Mesenteric fat pad (tissue), 1 donor: ENCODE data around the gene SPTLC3. TPM values are rescaled to one million over a fixed set of nuclear protein-coding genes. Genes with fewer than 3 reads are reported as not detected.

Experiments used
- DNase-seq: peaks from one replicate; pipeline ENCODE4 v3.0.0-alpha.2; 2020; ENCODE audit warnings: low spot score
- total RNA-seq: library from RNA; stranded (reverse); fragmentation: NEBNext Ultra II Directional; extraction: Animal tissue kit (Norgen Biotek cat#: 25700); gene quantifications from one replicate; pipeline ENCODE4 v1.2.1, GENCODE V29; 2021
- donor health status: DM: yes; HTN: yes; CAD: no.

SPTLC3 gene
- total RNA-seq, 1 donor from 2014 or later, result 6.5 TPM

DNA sequence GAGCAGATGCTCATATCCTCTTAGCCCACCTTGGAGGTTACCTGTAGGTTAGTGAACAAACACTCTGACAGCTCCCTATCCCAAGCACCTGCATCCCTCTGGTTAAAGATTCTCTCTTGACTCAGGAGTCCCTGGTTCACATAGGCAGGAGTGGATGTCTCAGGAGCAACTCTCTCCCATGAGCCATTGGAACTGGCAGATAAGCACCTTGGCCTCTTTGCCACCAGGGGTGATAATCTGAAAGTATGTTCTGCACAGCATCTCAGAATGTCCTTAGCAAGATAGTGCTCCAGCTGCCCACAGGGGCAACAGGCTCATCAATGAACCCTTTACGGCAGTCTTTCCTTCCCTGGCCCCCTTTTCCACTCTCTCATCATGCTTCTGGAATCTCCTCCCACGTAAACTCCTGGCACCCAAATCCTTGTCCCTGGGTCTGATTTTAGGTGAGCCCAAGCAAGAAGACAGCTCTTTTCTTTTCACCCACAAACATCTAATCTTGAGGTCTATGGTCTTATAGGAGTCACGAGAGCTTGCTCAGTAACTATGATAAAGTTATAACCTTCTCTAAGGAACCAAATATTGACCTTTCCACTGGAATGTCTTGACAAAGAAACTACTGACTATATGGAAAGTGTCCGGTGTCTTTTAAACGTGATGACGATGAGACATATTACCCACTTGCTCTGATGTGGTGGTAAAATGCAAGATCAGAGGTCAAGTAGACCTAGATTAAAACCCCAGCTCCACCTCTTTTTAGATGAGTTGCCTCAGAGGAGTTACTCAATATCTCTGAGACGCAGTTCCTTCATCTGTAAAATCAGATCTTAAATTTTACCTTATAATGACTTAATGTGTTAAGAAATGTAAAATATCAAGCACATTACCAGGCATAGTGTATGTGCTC lies 172.5 kb downstream of the SPTLC3 start:
- no peak for DNase-seq

DNA sequence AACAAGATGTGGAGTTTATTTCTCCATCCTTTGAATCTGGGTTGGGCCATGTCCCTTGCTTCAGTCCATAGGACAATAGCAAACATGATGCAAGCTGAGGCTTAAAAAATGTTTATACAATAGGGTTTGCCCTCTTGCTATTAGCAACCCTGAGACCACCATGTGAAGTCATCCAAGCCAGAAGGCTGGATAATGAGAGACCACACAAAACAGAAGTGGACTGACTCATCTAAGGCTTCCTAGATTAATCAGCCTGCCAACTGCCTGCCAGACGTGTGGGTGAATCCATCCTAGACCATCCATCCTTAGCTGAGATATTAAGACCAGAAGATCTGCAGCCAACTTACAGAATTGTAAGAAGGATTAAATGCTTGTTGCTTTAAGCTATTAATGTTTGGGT lies 174.2 kb downstream of the SPTLC3 start:
- DNase-seq, result no peak

- no peak for DNase-seq
Measured at GRCh38 chr20:13186043-13186774, 177.4 kb downstream of the SPTLC3 start.

DNA sequence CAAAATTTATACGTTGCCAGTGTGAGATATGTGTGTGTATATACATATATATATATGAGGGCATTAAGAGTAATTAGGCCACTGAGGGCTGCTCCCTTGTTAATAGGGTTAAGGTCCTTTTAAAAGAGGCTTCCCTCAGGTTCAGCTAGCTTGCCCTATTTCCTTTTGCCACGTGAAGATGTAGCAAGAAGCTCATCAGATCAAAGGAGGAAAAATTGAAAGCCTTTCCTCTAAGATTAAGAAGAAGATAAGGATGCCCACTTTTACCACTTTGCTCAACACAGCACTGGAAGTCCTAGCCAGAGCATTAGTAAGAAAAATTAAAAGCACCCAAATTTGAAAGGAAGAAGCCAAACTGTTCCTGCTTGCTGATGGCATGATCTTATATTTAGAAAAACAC lies 179.1 kb downstream of the SPTLC3 start:
- DNase-seq, result no peak

DNA sequence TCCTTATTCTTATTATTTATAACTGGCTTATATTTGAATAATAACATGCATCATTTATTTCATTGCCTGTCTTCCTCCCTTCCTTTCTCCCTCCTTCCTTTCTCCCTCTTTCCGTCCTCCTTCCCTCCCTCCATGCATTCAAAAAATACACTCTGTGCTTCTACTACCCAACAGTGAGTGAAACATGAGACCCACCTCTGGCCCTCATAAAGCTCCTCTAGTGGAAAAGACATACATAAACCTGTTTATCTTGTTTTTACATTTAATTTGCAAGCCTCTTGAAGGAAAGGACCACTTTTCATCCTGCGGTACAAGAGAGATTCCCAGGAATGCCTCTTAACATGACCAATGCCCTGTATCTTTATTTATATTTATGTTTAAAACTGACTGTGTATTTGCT lies 190.5 kb downstream of the SPTLC3 start:
- DNase-seq, result no peak

- DNase-seq, result no peak
Measured at GRCh38 chr20:13200767-13201500, 192.2 kb downstream of the SPTLC3 start.

DNA sequence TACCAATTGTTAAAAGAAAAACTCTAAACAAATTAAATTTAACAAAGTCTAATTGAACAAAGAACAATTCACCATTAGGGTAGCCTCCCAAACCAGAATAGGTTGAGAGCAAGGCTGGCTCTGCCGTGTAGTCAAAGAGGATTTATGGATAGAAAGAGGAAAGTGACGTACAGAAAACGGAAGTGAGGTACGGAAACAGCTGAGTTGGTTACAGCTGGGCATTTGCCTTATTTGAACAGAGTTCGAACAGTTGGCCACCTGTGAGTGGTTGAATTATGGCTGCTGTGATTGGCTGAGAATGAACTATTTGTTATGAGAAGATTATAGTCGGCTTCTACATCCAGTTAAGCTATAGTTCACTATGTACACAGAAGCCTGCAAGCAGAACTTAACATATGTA lies 193.8 kb downstream of the SPTLC3 start:
- no peak for DNase-seq

DNA sequence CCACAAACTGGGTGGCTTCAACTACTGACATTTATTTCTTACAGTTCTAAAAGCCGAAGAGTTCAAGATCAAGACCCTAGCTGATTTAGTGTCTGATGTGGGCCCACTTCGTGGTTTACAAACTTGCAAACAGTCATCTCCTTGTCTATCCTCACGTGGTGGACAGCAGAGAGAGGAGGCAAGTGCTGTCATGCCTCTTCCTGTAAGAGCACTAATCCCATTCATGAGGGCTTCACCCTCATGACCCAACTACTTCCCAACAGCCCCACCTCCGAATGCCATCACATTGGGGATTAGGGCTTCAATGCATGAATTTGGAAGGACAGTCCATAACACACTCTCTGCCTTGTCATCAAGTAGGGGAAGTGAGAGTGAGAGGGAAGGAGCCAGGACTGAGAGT lies 196.7 kb downstream of the SPTLC3 start:
- no peak for DNase-seq

DNA sequence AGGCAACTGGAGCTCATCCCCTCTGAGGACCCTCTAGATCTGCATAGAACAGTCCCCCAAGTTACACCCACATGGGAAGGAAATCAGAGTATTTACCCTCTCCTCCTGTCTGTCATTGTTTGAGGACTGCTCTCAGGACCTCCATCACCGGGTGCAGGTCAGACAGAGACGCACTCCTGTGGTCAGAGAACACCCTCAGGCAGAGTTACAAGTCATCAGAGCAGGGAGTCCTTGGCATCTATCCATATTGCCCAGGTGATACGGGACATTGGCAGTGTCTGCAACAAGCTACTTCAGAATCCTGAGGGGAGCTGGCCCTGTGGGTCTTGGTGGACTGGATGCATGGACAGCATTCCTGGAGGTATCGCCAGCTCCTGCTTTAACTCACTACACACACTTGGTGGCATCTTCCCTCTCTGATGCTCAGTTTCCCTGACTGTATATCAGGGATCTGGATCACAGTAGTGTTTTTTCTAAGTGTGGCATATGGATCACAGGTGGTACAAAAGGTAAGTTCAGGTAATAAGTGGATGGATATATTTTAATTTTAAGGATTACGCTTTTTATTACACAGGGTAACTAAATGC lies 197.2 kb downstream of the SPTLC3 start:
- DNase-seq, result no peak

GRCh38 chr20:13207016-13207415 lies 198.2 kb downstream of the SPTLC3 start:
- DNase-seq, result no peak

- no peak for DNase-seq
Measured at GRCh38 chr20:13211956-13212618, 203.3 kb downstream of the SPTLC3 start.

DNA sequence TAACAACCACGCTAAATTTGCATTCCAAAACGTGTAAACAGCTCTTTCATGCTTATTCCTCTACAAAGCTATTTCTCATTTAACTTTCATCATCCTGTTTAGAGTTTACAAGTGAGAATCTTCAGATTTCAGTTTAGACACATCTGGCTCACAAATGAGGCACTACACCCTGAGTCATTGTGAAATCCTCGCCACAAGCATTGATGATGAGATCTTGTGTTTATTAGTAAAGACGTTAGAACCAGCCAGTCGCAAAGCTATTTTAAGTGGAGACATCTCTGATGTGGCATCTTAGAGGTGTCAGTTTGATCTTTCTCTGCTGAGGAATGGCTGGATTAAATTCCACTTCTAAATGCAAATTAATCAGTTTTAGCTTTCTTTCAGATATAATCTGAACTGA lies 204.0 kb downstream of the SPTLC3 start:
- DNase-seq, result no peak

DNA sequence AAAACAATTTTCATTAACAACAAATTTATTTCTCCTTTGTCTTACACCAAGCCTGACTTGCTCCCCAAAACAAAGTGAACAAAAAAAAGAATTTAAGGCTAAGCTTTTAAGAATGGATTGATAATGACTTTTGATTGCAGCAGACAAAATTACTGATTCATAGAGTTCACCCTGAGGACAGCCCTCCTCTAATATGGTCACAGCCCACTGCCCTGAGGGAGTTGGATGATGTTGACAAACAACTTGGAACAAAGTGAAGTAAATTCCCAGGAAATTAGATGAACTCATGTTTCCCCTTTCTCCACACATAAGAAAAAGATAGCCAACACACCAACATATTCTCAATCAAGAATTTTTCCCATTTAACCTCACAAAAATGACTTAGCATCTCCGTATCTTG lies 204.6 kb downstream of the SPTLC3 start:
- no peak for DNase-seq

- DNase-seq, result no peak
Measured at GRCh38 chr20:13216533-13216932, 207.8 kb downstream of the SPTLC3 start.

Other genes with a start within 250 kb of the SPTLC3 start
- 4.0 TPM for gene ISM1, start 212.3 kb downstream of the SPTLC3 start, total RNA-seq